NB4 (cell line): Measurements from ENCODE around the gene UBE2C.

Experiments used
- CTCF ChIP-seq: IDR thresholded peaks from one replicate; pipeline ENCODE4 v1.5.1; 2012; ENCODE audit warnings: low read depth, low read length
- MAX ChIP-seq: IDR thresholded peaks from 2 replicates; pipeline ENCODE4 v1.6.1; 2011; ENCODE audit warnings: low read depth, low read length

- TF ChIP-seq MAX, result no peak
- TF ChIP-seq CTCF, result no peak
These were observed 1.9 kb downstream of the UBE2C start for GRCh38 chr20:45814314-45814713.
